ENCODE results near the gene TBC1D21.
"Not testable (repeated sequence)": the region's sequence is repeated elsewhere in the genome, so short reads cannot be mapped to it uniquely, and the experiment has no call there.

Gene TBC1D21

GRCh38 chr15:73930371-73930770 lies 57.0 kb downstream of the TBC1D21 start:
- DNase-seq (ENCODE audit: low read depth): peak; percentile 61

DNA sequence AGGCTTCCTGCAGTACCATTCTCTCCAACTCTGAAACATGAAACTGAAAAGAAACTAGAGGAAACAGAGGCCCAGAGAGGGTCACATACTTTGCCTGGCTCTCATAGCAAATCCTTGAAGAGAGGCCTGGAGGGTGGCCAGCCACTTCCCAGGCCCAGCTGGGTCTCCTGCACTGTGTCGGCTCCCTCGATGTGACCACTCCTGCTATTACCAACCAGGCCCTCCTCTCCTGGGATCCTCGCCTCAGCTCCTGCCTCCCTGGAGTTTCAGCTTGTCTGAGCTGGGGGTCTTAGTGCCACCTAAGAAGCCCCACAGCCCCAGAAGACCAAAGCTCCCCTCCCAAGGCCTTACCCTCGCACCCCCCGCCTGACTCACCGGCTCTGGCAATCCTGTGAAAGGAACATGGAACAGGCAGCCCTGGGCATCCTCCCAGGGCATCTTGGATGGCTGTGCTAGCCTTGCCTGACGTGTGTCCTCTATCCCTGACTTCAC lies 57.5 kb downstream of the TBC1D21 start:
- DNase-seq (ENCODE audit: low read depth): peak; percentile 74

DNA sequence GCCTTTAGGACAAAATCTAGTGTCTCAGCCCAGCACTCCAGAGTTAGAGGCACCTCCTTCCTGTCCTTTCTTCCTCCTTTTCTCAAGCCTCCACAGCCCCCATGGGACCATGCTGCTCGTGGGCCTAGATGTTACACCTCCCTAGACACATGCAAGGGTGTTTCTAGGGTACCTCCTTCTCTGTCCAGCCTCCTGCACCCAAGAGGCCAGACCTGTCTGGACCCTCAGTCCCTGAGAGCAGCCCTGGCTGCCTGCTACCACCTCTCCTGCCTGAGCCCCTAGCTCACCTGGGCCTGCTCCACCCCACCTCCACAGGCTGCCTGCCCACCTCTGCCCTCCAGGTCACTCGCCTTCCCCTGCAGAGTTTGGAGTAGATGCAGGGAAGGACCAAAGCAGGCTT lies 58.1 kb downstream of the TBC1D21 start:
- DNase-seq (ENCODE audit: low read depth): no peak

DNA sequence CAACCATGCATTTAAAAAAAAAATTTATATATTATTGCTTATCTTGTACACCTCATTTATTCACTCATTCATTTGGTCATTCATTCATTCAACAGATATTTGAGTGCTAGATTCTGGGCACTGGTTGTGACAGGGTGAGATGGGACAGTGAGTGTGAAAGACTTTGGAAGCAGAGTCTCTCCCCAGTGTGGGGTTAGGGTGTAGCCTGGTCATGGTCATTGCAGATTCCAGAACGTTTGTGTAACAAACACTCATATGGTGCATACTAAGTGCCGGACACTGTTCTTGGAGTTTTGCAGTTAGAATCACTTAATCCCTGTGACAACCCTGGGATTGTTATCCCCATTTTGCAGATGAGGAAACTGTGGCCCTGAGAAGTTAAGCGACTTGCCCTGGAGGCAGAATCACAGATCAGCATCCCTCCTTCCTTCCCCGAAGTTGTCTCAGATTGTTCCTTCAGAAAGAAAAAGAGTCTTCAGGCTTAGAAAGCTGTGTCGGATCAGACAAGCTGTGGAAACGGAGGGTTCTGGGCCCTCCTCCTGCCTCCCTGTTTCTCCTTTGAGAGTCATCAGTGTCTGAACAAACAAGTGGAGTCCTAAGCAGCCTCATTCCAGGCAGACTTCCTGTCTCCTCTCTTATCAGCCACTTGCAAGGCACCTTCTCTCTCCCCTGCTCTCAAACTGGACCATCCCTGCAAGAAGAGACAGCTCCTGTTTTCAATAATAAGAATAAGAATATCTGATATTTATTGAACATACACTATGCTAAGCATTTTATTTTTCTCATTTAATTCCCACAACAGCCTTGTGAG lies 59.2 kb downstream of the TBC1D21 start:
- DNase-seq (ENCODE audit: low read depth): no peak

DNA sequence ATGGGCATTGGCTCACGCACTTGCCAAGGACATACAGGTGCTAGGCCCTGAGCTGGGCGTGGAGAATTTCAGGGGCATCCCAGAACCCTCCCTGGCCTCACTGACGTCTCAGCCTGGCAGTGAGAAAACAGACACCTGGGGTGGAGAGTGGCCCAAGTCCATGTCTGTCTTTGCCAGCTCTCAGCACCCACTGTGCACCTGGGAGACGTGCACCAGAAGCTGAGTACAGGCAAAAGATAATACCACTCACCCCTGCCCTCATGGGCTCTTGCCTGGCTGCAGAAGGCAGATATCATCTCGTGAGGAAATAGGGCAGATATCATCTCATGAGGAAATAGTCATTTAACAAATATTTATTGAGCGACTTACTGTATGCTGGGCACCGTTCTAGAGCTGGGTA lies 60.9 kb downstream of the TBC1D21 start:
- DNase-seq (ENCODE audit: low read depth): no peak

GRCh38 chr15:73935547-73935946 lies 62.2 kb downstream of the TBC1D21 start:
- no peak for DNase-seq (ENCODE audit: low read depth)

DNA sequence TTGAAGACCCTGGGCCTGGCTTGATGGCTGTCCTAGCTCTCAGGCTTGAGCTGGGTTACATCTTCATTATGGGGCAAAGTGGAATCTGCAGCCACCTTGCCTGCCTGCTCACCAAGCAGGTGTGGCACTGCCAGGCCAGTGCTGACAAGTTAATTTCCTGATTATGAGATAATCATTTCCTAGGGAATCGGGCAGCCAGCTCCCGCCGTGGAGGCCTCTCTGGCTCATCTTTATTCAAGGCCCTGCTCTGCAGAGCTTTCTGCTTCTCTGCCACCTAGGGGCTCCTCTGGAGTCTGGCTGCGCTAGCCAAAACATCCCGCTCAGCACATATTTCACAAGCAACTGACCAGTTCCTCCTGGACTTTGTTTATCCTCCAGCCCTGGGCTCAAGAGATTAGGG lies 62.8 kb downstream of the TBC1D21 start:
- DNase-seq (ENCODE audit: low read depth): no peak

DNA sequence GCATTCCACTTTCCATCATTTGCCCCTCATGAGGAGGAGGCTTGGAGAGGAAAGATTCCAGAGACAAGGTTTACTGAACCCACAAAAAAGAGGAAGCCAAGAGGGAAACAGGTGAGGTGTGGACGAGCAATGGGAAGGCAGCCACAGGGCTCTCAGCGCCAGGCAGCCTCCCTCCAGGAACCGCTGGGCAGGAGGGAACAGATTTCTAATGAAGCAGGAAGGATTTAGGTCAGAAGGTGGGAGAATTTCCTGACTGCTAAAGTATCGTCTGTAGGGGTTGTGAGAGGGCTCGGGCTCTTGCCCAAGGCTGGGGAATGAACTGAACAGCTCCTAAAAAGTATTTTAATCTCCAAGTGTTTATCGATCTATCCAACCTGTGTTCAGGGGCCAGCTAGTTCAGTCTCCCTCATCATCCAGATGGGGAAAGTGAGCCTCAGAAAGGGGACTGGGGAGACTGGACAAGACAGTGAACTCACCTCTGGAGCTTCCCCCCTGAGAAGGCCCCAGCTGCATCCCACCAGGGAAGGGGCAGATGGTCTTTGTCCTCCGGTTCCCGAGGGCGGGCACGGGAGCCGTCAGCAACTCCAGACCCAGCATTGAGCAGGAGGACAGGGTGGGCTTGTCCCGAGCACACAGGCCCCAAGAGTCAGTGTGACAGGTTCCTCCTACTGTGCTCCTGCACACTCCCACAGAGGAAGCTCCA lies 63.4 kb downstream of the TBC1D21 start:
- DNase-seq (ENCODE audit: low read depth): no peak

DNA sequence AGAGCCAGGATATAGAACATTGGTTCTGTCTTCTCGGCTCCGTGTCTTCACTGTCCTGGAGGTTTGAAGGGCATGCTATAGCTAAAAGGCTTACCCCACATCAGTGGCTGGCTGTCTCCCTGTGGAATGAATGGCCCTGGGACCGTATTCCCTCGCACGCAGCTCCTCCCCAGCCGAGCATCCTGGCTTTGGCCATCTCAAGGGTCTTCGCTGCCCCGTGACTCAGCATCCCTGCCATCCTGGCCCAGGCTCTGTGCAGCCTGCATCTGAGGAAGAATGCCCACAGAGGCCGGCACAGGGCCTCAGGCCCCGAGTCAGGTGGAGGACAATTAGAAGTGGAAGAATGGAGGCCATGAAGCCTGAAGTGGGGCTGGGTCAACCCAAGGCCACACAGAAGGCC lies 63.9 kb downstream of the TBC1D21 start:
- no peak for DNase-seq (ENCODE audit: low read depth)

DNA sequence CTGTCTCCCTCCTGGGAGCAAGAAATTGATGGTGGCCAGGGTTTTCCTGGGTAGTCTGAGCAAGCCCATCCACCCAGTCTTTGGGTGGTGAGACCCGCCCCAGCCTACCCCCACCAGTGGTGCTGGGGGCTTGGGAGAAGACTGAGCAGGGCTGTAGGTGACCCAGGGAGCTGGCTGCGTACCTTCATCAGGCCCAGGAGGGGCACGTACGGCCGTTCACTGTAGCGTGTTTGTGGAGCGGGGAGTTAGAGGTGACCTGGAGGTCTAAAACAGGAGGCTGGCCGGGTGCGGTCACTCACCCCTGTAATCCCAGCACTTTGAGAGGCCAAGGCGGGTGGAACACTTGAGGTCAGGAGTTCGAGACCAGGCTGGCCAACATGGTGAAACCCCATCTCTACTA lies 64.4 kb downstream of the TBC1D21 start:
- no peak for DNase-seq (ENCODE audit: low read depth)

DNA sequence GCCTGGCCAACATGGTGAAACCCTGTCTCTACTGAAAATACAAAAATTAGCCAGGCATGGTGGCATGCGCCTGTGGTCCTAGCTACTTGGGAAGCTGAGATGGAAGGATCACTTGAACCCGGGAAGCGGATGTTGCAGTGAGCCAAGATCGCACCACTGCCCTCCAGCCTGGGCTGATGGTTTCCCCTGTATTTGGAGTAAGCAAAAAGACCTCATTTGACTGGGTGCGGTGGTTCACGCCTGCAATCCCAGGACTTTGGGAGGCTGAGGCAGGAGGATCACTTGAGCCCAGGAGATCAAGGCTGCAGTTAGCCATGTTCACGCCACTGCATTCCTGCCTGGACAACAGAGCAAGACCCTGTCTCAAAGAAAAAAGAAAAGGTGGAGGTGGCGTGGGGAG lies 65.2 kb downstream of the TBC1D21 start:
- not testable (repeated sequence) for DNase-seq (ENCODE audit: low read depth)
